ENCODE measurements around the gene SEC14L1.

The SEC14L1 gene

GRCh38 chr17:77160875-77161530 lies 20.2 kb downstream of the SEC14L1 start:
- DNase-seq (ENCODE audit: extremely low read depth in 1 of 2, low read depth in 1 of 2): no peak

GRCh38 chr17:77161953-77162352 lies 21.2 kb downstream of the SEC14L1 start:
- DNase-seq (ENCODE audit: extremely low read depth in 1 of 2, low read depth in 1 of 2): no peak

GRCh38 chr17:77163001-77163400 lies 22.2 kb downstream of the SEC14L1 start:
- DNase-seq (ENCODE audit: extremely low read depth in 1 of 2, low read depth in 1 of 2): no peak

- no peak for DNase-seq (ENCODE audit: extremely low read depth in 1 of 2, low read depth in 1 of 2)
These were observed 22.9 kb downstream of the SEC14L1 start for GRCh38 chr17:77163511-77164280.

GRCh38 chr17:77164483-77165091 lies 23.8 kb downstream of the SEC14L1 start:
- DNase-seq (ENCODE audit: extremely low read depth in 1 of 2, low read depth in 1 of 2): no peak

GRCh38 chr17:77165577-77165976 lies 24.8 kb downstream of the SEC14L1 start:
- DNase-seq (ENCODE audit: extremely low read depth in 1 of 2, low read depth in 1 of 2): no peak

- DNase-seq (ENCODE audit: extremely low read depth in 1 of 2, low read depth in 1 of 2): no peak
These were observed 26.9 kb downstream of the SEC14L1 start for GRCh38 chr17:77167472-77168306.

GRCh38 chr17:77173104-77173503 lies 32.3 kb downstream of the SEC14L1 start:
- DNase-seq (ENCODE audit: extremely low read depth in 1 of 2, low read depth in 1 of 2): no peak

GRCh38 chr17:77174928-77175661 lies 34.3 kb downstream of the SEC14L1 start:
- no peak for DNase-seq (ENCODE audit: extremely low read depth in 1 of 2, low read depth in 1 of 2)

- no peak for DNase-seq (ENCODE audit: extremely low read depth in 1 of 2, low read depth in 1 of 2)
These were observed 36.4 kb downstream of the SEC14L1 start for GRCh38 chr17:77177002-77177741.

- DNase-seq (ENCODE audit: extremely low read depth in 1 of 2, low read depth in 1 of 2): no peak
These were observed 37.3 kb downstream of the SEC14L1 start for GRCh38 chr17:77178050-77178449.

- DNase-seq (ENCODE audit: extremely low read depth in 1 of 2, low read depth in 1 of 2): no peak
These were observed 37.8 kb downstream of the SEC14L1 start for GRCh38 chr17:77178563-77178962.

- DNase-seq (ENCODE audit: extremely low read depth in 1 of 2, low read depth in 1 of 2): no peak
These were observed 40.0 kb downstream of the SEC14L1 start for GRCh38 chr17:77180503-77181357.

GRCh38 chr17:77182205-77183172 lies 41.7 kb downstream of the SEC14L1 start:
- DNase-seq (ENCODE audit: extremely low read depth in 1 of 2, low read depth in 1 of 2): no peak

- no peak for DNase-seq (ENCODE audit: extremely low read depth in 1 of 2, low read depth in 1 of 2)
These were observed 43.7 kb downstream of the SEC14L1 start for GRCh38 chr17:77184474-77184873.

- no peak for DNase-seq (ENCODE audit: extremely low read depth in 1 of 2, low read depth in 1 of 2)
These were observed 44.4 kb downstream of the SEC14L1 start for GRCh38 chr17:77185137-77185536.

- no peak for DNase-seq (ENCODE audit: extremely low read depth in 1 of 2, low read depth in 1 of 2)
These were observed 45.4 kb downstream of the SEC14L1 start for GRCh38 chr17:77186141-77186604.

Measured in activated CD8-positive, alpha-beta memory T cell treated with anti-CD3 and anti-CD28 coated beads for 1 hour (primary cell).